Neutrophil (primary cell): ENCODE results near the gene PRR5L.

Source experiments
- H3K27ac ChIP-seq: fragments of 200-600 bp; sonication (generic); 2 replicates; pipeline ENCODE4 v1.5.1; 2016; ENCODE audit warnings: mild to moderate bottlenecking, moderate library complexity
- H3K27me3 ChIP-seq: fragments of 200-600 bp; sonication (generic); 2 replicates; pipeline ENCODE4 v1.6.0; 2016; ENCODE audit warnings: mild to moderate bottlenecking
- H3K36me3 ChIP-seq: fragments of 200-600 bp; sonication (generic); 2 replicates; pipeline ENCODE4 v1.5.1; 2017
- H3K4me1 ChIP-seq, 2 experiments: fragments of 200-600 bp in 1 of 2; sonication (generic) in 1 of 2; 1 replicate in 1 of 2; 2 replicates in 1 of 2; pipeline versions ENCODE4 v1.5.1 to v1.6.1; 2013 to 2016; ENCODE audit warnings: low read depth in 1 of 2, low read length in 1 of 2, mild to moderate bottlenecking in 1 of 2, moderate library complexity in 1 of 2; ENCODE audit not compliant: control insufficient read depth in 1 of 2, insufficient read depth in 1 of 2
- H3K4me3 ChIP-seq, 2 experiments: fragments of 200-600 bp in 1 of 2; sonication (generic) in 1 of 2; 1 replicate in 1 of 2; 2 replicates in 1 of 2; pipeline ENCODE4 v1.5.1; 2013 to 2016; ENCODE audit warnings: low read depth in 1 of 2, low read length in 1 of 2, mild to moderate bottlenecking in 1 of 2, moderate library complexity in 1 of 2
- H3K9me3 ChIP-seq: fragments of 200-600 bp; sonication (generic); 2 replicates; pipeline ENCODE4 v1.5.1; 2016
- TF ChIP-seq, protein P1 (sequence below): fragments of 200-600 bp; sonication (generic); IDR thresholded peaks from 2 replicates; pipeline ENCODE4 v1.5.1; 2016; ENCODE audit warnings: antibody characterized with exemption

Gene PRR5L

DNA sequence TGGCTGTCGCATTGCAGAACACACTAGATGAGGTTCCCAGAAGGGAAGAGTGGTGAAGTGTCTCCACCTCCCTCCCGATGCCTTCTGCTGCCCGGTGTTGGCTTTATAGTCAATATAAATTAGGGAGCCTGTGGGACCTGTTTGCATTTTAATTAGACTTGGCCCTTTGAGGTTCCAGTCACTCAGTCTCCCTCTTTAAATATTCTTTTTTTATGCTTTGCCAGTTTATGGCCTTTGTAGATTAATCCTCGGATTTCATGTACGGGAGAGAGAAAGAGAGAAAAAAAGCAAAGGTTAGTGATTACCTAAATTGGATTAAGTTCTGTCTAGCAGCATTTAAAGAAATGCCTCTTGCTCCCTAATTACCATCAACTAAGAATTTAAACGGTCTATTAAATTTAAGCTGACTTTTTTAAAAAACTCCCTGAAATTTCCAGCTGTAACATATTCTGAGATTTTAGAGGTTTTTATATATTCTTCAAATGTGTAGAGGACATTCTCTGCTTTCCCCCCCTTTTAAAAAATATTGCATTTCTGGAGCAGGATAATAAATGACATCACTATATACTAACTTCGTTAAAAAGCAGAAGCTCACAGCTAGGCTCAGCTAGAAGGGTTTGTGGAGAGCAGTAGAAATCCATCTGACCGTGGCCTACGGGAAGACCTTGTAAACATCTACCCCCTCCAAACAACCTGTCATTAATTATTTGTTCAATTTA, 84.4 kb downstream of the PRR5L start:
- H3K27me3 ChIP-seq: peaks cover 44% of the 10 kb centered on the region
- peaks cover 22 to 35% of the 10 kb centered on the region in 2 experiments for H3K4me1 ChIP-seq
- TF ChIP-seq, protein P1, sequence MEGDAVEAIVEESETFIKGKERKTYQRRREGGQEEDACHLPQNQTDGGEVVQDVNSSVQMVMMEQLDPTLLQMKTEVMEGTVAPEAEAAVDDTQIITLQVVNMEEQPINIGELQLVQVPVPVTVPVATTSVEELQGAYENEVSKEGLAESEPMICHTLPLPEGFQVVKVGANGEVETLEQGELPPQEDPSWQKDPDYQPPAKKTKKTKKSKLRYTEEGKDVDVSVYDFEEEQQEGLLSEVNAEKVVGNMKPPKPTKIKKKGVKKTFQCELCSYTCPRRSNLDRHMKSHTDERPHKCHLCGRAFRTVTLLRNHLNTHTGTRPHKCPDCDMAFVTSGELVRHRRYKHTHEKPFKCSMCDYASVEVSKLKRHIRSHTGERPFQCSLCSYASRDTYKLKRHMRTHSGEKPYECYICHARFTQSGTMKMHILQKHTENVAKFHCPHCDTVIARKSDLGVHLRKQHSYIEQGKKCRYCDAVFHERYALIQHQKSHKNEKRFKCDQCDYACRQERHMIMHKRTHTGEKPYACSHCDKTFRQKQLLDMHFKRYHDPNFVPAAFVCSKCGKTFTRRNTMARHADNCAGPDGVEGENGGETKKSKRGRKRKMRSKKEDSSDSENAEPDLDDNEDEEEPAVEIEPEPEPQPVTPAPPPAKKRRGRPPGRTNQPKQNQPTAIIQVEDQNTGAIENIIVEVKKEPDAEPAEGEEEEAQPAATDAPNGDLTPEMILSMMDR: no peak
- H3K27ac ChIP-seq: peak overlapping the region; percentile 68
- no peaks in the 10 kb centered on the region for H3K9me3 ChIP-seq
- H3K4me3 ChIP-seq: no peak overlapping the region
- no peaks in the 10 kb centered on the region for H3K36me3 ChIP-seq

DNA sequence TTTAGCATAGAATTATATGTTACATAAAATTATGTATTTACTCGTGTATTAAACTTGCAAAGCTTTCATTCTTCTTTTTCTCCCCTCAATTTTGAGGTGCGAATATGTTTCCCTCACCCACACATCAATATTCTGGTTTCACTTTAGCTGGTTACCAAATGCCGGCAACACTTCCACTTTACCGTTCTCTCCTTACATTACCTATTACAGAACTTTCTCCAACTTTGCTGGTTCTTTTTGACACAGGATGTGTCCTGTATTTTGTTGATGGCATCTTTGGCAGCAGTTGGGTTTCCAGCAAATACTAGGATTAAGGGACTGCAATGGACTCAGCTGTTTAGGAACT, 84.9 kb downstream of the PRR5L start:
- Histone ChIP-seq H3K4me3 (no peak overlapping the region), H3K9me3 (no peaks in the 10 kb centered on the region), H3K27ac (peak overlapping the region; percentile 68)

DNA sequence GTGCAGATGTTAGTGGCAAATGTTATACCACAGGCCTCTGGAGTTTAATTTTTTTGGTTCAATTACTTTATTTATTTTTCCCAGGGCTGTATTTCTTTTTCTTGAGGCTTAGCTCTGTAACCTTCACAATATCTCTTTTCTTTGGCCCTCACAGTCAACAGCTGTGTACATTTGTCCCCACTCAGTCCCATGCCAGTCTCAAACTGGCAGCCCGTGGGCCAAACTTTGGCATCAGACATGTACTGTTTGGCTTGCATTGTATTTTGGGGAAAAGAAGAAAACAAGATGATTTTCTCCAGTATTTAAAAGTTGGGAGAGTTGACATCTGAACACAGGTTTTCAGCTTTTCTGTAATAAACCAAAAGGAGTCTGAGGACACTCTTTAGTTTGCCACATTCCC, 87.1 kb downstream of the PRR5L start:
- TF ChIP-seq, protein P1: no peak
- Histone ChIP-seq H3K27me3 (peaks cover 17% of the 10 kb centered on the region), H3K4me3 (no peak overlapping the region), H3K4me1 (peaks cover 2 to 10% of the 10 kb centered on the region in 2 experiments), H3K36me3 (no peaks in the 10 kb centered on the region), H3K27ac (no peak overlapping the region), H3K9me3 (no peaks in the 10 kb centered on the region)

More for the DNA sequence above, 84.9 kb downstream of the PRR5L start:
- peaks cover 39% of the 10 kb centered on the region for H3K27me3 ChIP-seq
- TF ChIP-seq, protein P1: no peak
- no peaks in the 10 kb centered on the region for H3K36me3 ChIP-seq
- peaks cover 22 to 32% of the 10 kb centered on the region in 2 experiments for H3K4me1 ChIP-seq

DNA sequence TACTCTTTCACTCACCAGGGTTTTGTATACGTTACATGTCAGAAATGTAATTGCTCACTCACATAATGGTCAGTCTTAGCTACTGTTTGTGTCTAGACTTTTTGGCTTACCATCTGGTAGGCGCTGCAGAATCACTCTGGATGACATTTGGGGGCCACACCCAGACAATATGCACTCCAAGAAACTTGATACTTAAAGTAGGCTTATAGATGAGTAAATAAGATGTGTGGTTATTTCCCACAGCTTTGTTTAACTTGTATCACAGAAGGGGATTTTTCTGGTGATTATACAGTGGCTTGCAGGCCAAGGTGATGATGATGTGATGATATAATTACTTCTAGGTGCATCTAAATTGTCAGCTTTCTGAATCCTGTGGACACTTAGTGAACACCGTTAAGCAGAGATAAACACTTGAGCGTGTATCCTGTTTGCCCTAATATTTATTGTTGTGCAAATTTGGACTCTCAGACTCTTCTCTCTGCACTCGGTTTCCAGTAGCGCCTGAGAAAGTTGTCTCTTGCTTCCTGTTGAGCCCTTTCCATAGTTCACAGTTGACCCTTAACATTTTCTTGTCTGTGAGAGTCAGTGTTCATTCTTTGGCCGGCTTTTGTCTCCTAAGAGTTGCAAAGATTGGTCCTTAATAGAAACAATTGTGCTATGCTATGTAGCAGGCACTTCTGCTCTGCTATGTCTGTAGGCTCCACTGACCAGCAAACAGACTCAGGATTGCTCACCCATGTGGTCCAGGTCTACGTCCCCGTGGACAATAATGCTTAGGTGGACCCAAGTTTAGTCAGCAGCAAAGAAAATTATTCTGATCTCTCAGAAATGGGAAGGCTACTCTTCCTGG, 89.3 kb downstream of the PRR5L start:
- H3K27me3 ChIP-seq: no peaks in the 10 kb centered on the region
- H3K27ac ChIP-seq: no peak overlapping the region
- H3K4me3 ChIP-seq: no peak overlapping the region
- no peaks in the 10 kb centered on the region for H3K9me3 ChIP-seq
- H3K4me1 ChIP-seq: peaks cover 0 to 10% of the 10 kb centered on the region in 2 experiments
- H3K36me3 ChIP-seq: no peaks in the 10 kb centered on the region
- TF ChIP-seq, protein P1: no peak

DNA sequence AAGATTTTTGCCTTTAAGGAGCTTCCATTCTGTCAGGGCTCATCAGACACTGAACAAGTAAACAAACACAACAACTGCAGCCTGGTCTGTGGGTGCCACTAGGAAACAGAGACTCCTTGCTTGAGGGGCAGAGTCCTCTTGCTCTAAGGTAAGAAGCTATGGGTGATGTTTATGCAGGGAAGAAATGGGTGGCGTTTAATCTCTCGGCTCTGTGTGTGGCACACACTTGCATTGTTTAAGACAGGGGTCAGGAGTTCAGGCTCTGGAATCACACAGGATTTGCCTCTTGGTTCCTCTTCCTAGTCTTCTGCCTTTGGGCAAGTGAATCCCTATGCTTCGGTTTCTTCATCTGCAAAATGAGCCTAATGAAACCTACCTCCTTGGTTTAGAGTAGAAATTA, 90.3 kb downstream of the PRR5L start:
- Histone ChIP-seq H3K4me3 (no peak overlapping the region), H3K27ac (no peak overlapping the region), H3K9me3 (no peaks in the 10 kb centered on the region), H3K36me3 (no peaks in the 10 kb centered on the region), H3K4me1 (peaks cover 9 to 12% of the 10 kb centered on the region in 2 experiments), H3K27me3 (no peaks in the 10 kb centered on the region)
- TF ChIP-seq, protein P1: no peak
